Activated CD8-positive, alpha-beta memory T cell treated with anti-CD3 and anti-CD28 coated beads for 48 hours (primary cell): ENCODE measurements around the gene DUSP19.
A peak's percentile ranks its signal among the peaks of the same experiment; 100 is the strongest.
"Not testable (repeated sequence)": the region's sequence is repeated elsewhere in the genome, so short reads cannot be mapped to it uniquely, and the experiment has no call there.

Source experiments
- DNase-seq, 3 experiments: peaks; one replicate each; pipeline ENCODE4 v3.0.0-alpha.2; 2020; ENCODE audit warnings: low read depth in 2 of 3, low spot score in 2 of 3

Gene DUSP19, protein sequence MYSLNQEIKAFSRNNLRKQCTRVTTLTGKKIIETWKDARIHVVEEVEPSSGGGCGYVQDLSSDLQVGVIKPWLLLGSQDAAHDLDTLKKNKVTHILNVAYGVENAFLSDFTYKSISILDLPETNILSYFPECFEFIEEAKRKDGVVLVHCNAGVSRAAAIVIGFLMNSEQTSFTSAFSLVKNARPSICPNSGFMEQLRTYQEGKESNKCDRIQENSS

DNA sequence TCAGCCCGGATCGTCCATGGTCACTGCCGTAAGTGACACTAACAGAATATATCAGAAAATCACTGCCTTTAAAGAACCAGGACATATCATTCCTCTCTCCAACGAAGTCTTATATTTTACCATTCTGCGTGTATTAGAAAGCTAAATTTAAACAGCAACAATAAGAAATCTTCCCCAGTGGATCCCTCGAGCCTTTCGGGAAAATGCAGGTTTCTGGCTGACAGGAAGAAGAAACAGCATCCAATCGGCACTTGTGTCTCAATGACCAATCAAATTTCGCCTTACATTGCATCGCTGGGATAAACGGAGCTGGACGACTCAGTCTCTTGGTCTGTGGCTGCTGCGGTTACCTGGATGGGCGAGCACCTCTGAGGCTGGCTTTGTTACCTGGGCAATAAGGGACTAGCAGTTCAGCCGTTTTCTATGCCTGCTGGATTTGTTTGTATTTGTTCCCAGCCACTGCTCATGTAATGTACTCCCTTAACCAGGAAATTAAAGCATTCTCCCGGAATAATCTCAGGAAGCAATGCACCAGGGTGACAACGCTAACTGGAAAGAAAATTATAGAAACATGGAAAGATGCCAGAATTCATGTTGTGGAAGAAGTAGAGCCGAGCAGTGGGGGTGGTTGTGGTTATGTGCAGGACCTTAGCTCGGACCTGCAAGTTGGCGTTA lies at the start of gene DUSP19:
DUSP19 (plus strand) TSS at position 284 of the 675 bp plus-strand sequence; CDS start at position 471, 187 bp downstream.
- peak; percentile 54 to 92 (median 73) for DNase-seq

DNA sequence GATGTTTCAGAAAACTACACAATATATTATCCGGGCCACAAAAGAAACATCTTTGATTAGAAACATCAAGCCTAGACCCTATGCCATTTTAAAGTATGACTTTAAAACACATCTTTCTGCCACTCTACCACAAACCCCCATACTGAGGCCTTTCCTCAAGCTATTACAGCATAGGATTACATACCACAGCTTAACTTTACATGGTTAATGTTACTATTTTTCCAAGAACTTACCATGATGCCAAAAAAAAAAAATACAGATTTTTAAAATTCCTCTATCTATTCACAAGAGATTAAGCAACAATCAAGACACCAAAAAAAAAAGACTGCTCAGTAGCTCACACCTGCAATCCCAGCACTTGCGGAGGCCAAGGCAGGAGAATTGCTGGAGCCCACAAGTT lies 49.3 kb upstream of the DUSP19 start:
- no peak for DNase-seq

DNA sequence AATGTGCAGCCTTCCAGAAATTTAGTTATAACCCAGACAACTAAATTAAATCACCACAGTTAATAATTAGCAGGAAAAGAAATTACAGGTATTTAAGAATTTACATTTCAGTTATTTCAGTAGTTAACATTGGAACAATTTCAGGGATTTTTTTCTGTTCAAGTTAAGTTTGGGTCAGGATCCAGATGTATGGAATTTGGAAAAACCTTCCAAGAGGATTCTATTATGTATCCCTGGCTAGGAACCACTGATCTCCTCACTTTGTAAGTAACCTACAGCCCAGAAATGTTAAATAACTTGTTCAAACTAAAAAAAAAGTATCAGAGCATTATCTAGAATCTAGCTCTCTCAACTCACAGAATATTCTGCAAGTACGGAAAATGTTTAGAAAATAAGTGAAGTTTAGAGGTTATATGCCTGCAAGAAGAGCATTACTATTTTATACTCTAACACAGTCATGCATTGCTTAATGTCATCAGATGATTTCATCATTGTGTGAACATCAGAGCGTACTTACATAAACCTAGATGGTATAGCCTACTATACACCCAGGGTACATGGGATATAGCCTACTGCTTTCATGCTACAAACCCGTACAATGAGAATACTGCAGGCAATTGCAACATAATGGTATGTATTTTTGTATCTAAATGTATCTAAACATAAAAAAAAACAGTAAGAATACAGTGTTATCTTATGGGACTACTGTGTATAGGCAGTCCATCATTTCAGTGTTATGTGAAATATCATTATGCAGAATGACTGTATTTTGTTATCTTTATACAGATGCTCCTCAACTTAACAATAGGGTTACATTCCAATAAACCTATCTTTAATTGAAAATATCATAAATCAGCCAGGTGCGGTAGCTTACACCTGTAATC lies 46.4 kb upstream of the DUSP19 start:
- no peak for DNase-seq

DNA sequence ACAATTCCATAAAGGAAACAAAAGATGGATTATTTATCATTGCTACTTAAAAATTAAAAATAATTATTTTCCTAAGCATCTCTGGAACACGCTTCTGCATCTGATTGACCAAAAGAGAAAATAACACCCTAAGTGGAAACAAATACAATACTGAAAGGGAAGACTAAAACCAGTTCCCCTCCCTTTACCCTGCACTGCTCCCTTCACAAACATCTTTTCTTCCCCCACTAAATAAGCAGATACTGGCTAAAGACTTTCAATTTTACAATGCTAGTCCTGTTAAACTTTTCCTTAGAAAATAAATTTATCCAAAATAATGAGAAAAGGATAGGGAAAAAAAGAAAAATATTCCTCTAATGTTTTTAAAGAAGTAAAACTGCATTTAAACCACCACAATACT lies 44.6 kb upstream of the DUSP19 start:
- DNase-seq: no peak

DNA sequence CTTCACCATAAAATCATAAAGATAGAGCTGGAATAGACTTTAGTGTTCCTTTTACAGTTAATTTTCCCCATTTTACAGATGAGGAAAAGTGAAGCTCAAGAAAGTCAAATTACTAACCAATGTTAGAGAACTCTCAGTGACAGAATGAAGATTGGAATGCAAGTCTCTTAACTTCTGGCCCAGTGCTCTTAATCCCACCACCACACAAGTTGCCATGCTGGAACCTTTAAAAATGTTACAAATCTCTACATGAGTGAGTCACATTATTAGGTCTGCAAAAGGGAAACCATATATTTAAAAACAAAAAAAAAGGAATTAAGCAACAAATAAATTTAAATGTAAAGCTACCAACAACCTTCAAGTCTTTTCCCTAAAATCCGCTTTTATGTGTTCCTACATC lies 43.7 kb upstream of the DUSP19 start:
- no peak for DNase-seq

DNA sequence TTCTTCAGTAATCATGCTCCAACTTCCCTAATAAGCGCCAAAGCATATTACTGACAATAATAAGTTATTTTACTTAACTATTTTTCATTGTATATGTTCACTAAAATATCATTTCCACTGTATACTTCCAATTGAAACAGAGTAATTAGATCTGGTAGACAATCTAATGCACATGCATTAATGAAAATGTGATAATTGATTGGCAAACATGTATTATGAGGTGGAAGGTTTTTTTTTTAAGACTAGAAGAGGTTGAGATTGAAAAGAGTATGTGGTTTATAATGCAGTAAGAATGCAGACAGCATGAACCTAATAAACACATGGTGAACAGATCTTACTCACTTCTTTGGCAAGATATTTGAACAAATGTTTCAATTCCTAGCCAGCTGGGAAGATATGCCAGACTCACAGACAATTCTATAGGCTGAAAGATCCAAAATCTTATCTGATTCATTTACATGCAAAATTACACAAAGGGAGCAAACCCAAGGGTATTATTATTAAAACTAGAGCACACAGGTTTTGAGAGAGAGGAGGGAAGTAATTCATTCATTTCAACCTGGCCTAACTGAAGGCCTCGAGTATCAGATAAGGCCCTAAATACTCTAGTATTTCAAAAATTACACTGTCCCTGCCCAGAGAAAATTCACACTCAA lies 43.1 kb upstream of the DUSP19 start:
- DNase-seq: no peak

DNA sequence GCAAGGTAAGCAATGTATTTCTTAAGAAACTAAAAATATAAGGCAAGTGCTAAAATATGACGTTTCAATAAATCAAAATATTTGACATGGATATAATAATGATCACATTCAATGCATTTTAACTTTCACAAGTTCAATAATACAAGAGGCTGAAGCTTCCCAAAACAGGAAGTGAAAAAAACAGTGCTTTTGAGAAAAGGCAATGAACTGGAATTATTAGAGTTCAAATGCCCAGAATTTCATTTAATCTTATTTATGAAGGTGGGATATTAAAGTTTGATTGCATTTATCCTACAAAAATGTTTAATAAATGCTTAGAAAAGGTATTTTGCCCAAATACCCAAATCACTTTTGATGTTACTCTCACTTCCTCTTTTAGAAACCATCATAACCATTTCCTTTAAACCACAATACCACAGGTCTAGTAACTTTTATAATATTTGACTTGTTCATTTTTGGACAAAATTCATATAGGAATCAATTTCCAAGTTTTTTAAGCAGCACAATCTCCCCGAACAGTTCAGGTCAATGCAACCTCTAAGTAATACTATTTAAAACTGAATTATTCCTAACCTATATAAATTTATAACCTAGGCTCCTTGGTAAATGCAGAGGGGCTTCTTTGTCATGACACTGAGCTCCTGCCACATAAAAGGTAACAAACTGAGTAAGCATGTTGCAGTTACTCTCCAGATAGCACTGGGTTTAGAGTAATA lies 42.4 kb upstream of the DUSP19 start:
- DNase-seq: no peak

DNA sequence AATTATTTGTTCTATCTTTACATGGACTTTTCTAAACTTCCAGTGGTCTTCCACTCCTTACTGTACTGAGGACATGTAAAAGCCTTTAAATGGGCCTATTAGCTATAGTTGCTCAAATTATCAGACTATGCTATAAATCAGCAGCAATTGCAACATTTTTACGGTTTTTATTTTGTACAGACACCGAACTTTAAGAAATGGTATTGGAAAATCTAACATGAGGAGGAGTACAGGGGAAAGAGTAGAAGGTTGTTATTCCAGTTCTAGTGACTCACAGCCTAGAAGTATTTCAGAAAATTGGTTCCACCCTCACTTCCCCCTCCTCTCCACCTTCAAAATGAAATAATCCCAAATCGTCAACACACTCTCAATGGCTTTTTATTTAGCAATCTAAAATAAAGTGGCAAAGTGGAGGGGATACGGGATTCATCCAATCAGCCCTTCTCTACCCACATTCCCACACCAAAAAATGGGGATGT lies 41.4 kb upstream of the DUSP19 start:
- DNase-seq: no peak

DNA sequence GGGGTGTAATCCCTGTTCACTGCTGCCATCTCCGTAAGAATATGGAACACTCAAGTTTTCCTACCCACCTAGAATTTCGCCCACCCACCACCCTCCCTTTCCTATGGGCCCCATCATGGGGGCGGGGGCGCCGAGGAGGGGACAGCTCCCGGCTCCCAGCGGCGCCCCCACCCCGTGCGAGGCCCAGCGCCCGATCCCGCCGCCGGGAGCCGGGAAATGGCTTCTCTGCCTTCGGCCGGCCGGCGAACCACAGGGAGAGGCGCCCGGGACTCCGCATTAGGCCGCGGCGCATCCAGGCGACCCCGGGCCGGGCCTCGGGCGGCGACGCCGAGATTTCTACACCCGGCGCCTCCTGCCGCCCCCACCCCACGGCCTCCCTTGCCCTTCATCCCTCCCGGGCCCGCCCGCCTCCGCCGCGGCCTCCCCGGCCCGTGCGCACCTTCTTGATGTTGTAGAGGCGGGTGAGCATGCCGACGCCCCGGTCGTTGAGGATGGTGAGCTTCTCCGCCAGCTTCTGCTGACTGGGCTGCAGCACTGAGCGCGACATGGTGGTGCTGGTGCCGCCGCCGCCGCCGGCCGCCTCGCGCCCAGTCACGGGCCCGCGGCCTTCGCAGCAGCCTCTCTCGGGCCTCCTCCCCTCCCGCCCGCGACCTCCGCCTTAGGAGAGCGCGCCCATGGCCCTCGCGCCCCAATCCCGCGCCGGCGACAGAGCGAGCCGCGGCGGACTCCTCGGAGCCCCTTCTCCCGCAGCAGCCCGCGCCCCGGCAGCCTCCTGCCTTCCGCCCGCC lies 40.8 kb upstream of the DUSP19 start:
- peak; percentile 3 to 5 (median 3) for DNase-seq

DNA sequence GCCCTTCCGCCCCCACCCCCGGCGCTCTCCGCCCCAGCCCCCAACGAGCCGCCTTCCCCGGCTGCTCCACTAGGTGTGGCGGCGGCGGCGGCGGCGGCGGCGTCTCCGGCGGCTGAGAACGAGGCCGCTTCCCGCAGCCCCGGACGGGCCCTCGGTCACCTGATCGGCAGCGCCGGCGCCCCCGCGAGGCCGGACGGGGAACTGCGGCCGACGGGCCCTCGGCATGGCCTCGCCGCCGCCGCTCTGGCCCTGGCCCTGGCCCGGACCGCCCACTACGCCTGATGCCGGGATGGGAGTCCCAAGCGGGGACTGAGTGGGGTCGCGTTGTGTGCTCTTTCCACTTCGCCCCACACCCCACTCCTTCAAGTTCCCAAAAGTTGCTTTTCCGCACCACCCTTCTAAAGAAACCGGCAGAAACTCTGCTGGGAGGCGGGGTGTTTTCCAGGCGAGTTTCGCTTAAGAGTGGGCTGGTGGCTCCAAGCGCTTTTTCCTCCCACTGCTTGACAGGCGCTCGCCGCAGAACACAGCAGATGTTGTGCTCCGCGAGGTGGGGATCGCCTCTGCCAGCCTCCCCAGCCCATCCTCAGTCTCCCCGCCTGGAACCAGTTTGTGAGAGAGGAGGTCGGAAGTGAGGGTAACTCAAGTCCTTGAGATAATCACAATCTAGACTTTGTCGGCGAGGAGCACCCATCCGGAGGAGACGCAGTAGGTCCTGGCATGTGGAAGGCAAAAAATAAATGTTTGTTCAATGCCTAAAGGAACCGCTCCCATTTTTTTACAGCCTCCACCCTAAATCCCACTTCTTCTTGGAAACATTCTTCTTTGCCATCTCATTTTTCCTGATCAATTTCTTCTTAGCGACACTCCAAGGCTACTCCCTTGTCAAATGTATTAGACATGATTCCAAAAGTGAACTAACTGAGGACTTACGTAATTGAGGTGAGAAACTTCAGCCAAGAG lies 39.9 kb upstream of the DUSP19 start, which contains the start of gene NCKAP1:
NCKAP1 (minus strand) TSS at position 117 of the 960 bp plus-strand sequence. CDS start 358 bp downstream, outside the sequence.
- peak; percentile 73 to 84 (median 79) for DNase-seq

DNA sequence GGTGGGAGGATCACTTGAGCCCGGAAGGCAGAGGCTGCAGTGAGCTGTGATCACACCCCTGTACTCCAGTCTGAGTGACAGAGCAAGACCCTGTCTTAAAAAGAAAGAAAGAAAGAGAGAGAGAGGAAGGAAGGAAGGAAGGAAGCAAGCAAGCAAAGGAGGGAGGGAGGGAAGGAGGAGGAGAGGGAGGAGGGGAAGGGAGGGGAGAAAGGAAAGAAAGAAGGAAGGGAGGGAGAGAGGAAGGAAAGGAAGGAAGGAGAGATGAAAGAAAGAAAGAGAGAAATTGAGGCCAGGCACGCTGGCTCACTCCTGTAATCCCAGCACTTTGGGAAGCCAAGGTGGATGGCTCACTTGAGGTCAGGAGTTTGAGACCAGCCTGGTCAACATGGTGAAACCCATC lies 37.9 kb upstream of the DUSP19 start:
- no peak for DNase-seq

DNA sequence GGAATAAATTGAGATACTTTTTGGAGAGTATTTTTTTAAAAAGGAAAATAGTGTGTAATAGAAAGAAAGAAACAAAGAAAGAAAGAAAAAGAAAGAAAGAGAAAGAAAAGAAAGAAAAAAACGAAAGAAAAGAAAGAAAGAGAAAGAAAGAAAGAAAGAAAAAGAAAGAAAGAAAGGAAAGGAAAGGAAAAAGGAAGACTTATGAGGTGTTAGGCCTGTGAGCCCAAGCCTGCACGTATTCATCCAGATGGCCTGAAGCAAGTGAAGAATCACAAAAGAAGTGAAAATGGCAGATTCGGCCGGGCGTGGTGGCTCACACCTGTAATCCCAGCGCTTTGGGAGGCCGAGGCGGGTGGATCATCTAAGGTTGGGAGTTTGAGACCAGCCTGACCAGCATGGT lies 35.0 kb upstream of the DUSP19 start:
- DNase-seq: not testable (repeated sequence)

DNA sequence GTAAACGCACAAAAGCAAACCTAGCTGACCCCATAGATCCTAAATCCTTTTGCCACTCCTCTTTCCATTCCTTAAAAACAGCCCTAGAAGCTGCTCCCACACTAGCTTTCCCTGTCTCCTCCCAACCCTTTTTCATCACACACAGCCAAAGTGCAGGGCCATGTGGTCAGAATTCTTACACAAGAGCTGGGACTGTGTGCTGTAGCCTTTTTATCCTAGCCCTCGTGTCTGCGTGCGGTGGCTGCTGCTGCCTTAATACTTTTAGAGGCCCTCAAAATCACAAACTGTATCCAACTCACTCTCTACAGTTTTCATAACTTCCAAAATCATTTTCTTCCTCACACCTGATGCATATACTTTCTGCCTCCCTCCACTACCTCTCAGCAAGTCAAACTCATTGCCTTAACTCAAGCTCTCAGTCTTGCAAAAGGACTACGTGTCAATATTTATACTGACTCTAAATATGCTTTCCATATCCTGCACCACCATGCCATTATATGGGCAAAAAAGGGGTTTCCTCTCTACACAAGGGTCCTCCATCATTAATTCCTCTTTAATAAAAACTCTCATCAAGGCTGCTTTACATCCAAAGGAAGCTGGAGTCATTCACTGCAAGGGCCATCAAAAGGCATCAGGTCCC lies 30.9 kb upstream of the DUSP19 start:
- not testable (repeated sequence) for DNase-seq

DNA sequence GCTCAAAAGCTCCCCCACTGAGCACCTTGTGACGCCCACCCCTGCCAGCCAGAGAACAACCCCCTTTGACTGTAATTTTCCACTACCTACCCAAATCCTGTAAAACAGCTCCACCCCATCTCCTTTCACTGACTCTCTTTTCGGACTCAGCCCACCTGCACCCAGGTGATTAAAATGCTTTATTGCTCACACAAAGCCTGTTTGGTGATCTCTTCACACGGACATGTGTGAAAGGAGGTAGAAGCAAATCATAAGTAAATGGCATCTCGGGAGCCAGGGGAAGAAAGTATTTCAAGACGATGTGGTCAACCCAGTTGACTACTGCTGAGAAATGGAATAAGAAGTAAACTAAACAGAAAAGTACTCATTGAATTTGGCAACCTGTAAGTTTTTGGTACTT lies 29.1 kb upstream of the DUSP19 start:
- no peak for DNase-seq

DNA sequence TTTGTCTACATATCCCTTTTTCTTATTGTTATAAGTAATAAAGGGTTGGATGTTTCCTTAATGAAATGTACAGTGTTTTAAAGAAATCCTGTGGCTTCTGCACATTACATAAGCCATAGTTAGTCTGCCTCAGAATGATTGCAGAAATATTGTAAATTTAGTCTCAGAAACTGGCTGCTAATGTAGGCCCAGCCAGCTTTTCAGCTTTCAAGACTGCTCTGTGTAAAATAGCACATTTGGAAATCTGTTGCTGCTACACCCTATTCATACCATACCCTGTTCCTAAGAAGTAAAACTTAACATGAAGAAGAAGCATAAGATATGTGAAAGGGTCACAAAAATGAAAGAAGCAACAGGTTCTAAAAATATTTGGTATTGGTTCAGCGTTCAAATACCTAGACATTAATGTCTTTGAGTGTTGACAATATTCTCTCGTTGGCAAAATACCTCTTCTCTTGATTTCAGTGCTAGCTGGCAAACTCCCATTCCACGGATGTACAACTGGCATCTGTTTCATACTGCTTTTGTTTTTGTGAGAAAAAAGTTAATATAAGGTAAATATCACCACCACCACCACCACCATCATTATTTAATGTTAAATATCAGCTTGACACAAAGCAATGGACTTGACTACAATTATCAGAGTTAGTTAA lies 21.1 kb upstream of the DUSP19 start:
- DNase-seq: no peak

DNA sequence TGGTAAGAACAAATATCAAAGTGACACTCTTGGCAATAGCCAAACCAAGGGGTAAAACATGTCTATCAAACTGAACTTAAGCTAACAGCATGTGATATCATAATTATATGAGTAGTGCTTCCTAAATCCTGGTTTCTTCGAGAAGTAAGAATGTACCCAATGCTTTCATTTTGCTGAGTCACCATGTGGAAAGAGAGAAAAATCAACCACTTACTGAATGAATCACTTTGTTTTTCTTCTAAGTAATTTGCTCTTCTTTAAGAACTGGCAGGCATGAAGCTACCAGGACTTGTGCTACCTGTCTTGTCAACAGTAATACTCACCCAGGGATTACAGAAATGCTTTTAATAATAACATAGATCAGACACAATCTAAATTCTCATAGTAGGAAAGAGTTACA lies 19.0 kb upstream of the DUSP19 start:
- no peak for DNase-seq

DNA sequence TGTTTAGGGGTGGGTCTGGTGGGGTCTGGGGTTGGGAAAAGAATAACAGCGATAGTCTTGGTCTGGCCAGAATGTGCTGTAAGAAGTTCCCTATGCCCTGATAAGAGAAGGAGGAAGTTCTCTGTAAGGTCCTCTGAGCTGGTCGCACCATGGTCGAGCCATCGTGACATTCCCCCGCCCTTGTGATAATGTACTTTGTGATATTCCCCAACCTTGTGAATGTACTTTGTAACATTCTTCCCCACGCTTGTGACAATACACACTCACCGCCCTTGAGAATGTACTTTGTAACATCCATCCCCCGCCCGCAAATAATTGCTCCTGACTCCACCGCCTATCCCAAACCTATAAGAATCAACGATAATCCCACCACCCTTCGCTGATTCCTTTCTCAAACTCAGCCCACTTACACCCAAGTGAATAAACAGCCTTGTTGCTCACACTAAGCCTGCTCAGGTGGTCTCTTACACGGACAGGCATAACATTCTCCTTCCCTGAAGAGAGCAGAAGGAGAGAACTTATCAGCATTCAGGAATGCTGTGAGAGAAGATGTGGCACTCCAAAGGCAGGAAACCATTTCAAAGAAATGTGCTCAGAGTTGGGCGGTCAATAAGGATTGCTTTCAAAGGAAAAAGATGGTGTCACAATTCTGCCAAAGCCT lies 17.8 kb upstream of the DUSP19 start:
- DNase-seq: no peak
